ENCODE measurements around the gene SLIT3.

DNA sequence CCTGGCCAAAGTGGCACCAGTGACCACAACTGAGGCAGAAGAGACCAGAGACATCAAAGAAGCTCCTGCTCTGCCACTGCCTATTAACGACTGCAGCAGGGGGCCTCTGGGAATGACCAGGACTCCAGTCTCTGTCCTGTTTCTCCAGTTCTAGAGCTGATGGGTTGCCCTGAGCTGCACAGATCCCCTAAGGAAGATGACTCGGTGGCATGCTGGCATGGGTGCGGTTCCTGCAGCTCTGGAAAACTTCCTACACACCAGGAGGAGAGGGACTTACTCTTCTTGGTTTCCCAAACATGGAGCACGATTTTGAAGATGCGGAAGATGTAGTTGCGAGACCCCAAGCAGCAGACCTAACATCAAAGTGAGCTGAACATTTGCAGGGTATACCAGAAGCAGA is 2.7 kb downstream of the SLIT3 start:
- no peak for TF ChIP-seq JUND (IDR thresholded peaks at IDR 0.05)
- TF ChIP-seq POLR2AphosphoS5 (IDR thresholded peaks at IDR 0.05; ENCODE audit: low read depth, low read length) = no peak
- TF ChIP-seq, protein P1, sequence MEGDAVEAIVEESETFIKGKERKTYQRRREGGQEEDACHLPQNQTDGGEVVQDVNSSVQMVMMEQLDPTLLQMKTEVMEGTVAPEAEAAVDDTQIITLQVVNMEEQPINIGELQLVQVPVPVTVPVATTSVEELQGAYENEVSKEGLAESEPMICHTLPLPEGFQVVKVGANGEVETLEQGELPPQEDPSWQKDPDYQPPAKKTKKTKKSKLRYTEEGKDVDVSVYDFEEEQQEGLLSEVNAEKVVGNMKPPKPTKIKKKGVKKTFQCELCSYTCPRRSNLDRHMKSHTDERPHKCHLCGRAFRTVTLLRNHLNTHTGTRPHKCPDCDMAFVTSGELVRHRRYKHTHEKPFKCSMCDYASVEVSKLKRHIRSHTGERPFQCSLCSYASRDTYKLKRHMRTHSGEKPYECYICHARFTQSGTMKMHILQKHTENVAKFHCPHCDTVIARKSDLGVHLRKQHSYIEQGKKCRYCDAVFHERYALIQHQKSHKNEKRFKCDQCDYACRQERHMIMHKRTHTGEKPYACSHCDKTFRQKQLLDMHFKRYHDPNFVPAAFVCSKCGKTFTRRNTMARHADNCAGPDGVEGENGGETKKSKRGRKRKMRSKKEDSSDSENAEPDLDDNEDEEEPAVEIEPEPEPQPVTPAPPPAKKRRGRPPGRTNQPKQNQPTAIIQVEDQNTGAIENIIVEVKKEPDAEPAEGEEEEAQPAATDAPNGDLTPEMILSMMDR (IDR thresholded peaks at IDR 0.05 in 2 of 3, conservative IDR thresholded peaks at IDR 0.05 in 1 of 3; ENCODE audit: borderline replicate concordance in 1 of 3, insufficient read depth in 1 of 3, low read depth in 2 of 3, low read length in 2 of 3) = no peak
- TF ChIP-seq POLR2A (IDR thresholded peaks at IDR 0.05; ENCODE audit: borderline replicate concordance, extremely low read depth, insufficient read depth, insufficient read length) = no peak
- TF ChIP-seq SP1 (IDR thresholded peaks at IDR 0.05; ENCODE audit: low read depth) = no peak
- TF ChIP-seq, protein P2, sequence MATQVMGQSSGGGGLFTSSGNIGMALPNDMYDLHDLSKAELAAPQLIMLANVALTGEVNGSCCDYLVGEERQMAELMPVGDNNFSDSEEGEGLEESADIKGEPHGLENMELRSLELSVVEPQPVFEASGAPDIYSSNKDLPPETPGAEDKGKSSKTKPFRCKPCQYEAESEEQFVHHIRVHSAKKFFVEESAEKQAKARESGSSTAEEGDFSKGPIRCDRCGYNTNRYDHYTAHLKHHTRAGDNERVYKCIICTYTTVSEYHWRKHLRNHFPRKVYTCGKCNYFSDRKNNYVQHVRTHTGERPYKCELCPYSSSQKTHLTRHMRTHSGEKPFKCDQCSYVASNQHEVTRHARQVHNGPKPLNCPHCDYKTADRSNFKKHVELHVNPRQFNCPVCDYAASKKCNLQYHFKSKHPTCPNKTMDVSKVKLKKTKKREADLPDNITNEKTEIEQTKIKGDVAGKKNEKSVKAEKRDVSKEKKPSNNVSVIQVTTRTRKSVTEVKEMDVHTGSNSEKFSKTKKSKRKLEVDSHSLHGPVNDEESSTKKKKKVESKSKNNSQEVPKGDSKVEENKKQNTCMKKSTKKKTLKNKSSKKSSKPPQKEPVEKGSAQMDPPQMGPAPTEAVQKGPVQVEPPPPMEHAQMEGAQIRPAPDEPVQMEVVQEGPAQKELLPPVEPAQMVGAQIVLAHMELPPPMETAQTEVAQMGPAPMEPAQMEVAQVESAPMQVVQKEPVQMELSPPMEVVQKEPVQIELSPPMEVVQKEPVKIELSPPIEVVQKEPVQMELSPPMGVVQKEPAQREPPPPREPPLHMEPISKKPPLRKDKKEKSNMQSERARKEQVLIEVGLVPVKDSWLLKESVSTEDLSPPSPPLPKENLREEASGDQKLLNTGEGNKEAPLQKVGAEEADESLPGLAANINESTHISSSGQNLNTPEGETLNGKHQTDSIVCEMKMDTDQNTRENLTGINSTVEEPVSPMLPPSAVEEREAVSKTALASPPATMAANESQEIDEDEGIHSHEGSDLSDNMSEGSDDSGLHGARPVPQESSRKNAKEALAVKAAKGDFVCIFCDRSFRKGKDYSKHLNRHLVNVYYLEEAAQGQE (IDR thresholded peaks at IDR 0.05; ENCODE audit: low read depth) = no peak
- TF ChIP-seq EZH2 (IDR thresholded peaks at IDR 0.05) = no peak
- TF ChIP-seq, protein P3, sequence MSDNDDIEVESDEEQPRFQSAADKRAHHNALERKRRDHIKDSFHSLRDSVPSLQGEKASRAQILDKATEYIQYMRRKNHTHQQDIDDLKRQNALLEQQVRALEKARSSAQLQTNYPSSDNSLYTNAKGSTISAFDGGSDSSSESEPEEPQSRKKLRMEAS (IDR thresholded peaks at IDR 0.05) = no peak
- TF ChIP-seq YY1 (IDR thresholded peaks at IDR 0.05; ENCODE audit: extremely low read depth, insufficient replicate concordance, low read depth, low read length) = no peak
- TF ChIP-seq EZH2phosphoT487 (IDR thresholded peaks at IDR 0.05; ENCODE audit: borderline replicate concordance) = no peak
- no peak for TF ChIP-seq FOSL1 (IDR thresholded peaks at IDR 0.05; ENCODE audit: low read depth)
- no peak for TF ChIP-seq CEBPB (IDR thresholded peaks at IDR 0.05; ENCODE audit: low read depth)
- no peak for TF ChIP-seq TCF7L2 (IDR thresholded peaks at IDR 0.05; ENCODE audit: borderline replicate concordance, extremely low read depth, insufficient read depth, insufficient read length)

Measured in HCT116 (cell line).